SK-N-SH (cell line): ENCODE results near the gene YKT6.

Experiments used
- CTCF ChIP-seq: fragments of 200-600 bp; sonication (generic); IDR thresholded peaks from 2 replicates; pipeline ENCODE4 v1.6.1; 2017; ENCODE audit warnings: antibody characterized with exemption, mild to moderate bottlenecking, moderate library complexity
- EP300 ChIP-seq, 2 experiments: IDR thresholded peaks; 2 replicates each; pipeline versions ENCODE4 v1.4.0 to v1.6.1; 2012; ENCODE audit warnings: borderline replicate concordance in 1 of 2, low read depth in 1 of 2, low read length in 1 of 2
- EZH2phosphoT487 ChIP-seq: fragments of 200-600 bp; sonication (generic); IDR thresholded peaks from 2 replicates; pipeline ENCODE4 v1.6.1; 2017; ENCODE audit warnings: low read depth, mixed run types, mild to moderate bottlenecking, antibody characterized with exemption, moderate library complexity, borderline replicate concordance
- IRF3 ChIP-seq: fragments of 150-350 bp; IDR thresholded peaks from 2 replicates; pipeline ENCODE4 v1.6.1; 2016; ENCODE audit warnings: mild to moderate bottlenecking, low read depth, low read length
- MAX ChIP-seq: IDR thresholded peaks from 2 replicates; pipeline ENCODE4 v1.4.0; 2012; ENCODE audit warnings: low read depth
- MXI1 ChIP-seq: IDR thresholded peaks from 2 replicates; pipeline ENCODE4 v1.6.1; 2012; ENCODE audit warnings: mild to moderate bottlenecking, low read depth, low read length, improper control_type of control experiment
- POLR2AphosphoS5 ChIP-seq: IDR thresholded peaks from 2 replicates; pipeline ENCODE4 v1.6.1; 2012; ENCODE audit warnings: low read depth, low read length
- RFX5 ChIP-seq: IDR thresholded peaks from 2 replicates; pipeline ENCODE4 v1.6.1; 2012; ENCODE audit warnings: mild to moderate bottlenecking, improper control_type of control experiment, low read length
- SIN3A ChIP-seq: IDR thresholded peaks from 2 replicates; pipeline ENCODE4 v1.6.1; 2012; ENCODE audit warnings: low read depth, mild to moderate bottlenecking, low read length, moderate library complexity, borderline replicate concordance
- TCF12 ChIP-seq: IDR thresholded peaks from 2 replicates; pipeline ENCODE4 v1.4.0; 2012
- TEAD4 ChIP-seq: IDR thresholded peaks from 2 replicates; pipeline ENCODE4 v1.4.0; 2012; ENCODE audit warnings: mild to moderate bottlenecking, borderline replicate concordance; ENCODE audit not compliant: insufficient read depth
- USF1 ChIP-seq: IDR thresholded peaks from 2 replicates; pipeline ENCODE4 v1.4.0; 2012; ENCODE audit warnings: low read depth, borderline replicate concordance
- YY1 ChIP-seq: IDR thresholded peaks from 2 replicates; pipeline ENCODE4 v1.4.0; 2012; ENCODE audit warnings: low read depth, mild to moderate bottlenecking

GRCh38 chr7:44167920-44168319 lies 32.9 kb upstream of the YKT6 start:
- no peak for TF ChIP-seq IRF3
- TF ChIP-seq TEAD4, result no peak
- no peak for TF ChIP-seq MXI1
- no peak for TF ChIP-seq CTCF
- TF ChIP-seq EZH2phosphoT487, result no peak
- no peak for TF ChIP-seq SIN3A
- no peak for TF ChIP-seq USF1
- TF ChIP-seq POLR2AphosphoS5, result no peak
- TF ChIP-seq MAX, result no peak
- TF ChIP-seq EP300 (IDR thresholded peaks at IDR 0.05; ENCODE audit: borderline replicate concordance in 1 of 2, low read depth in 1 of 2, low read length in 1 of 2), result no peak
- TF ChIP-seq RFX5, result no peak
- TF ChIP-seq TCF12, result no peak
- no peak for TF ChIP-seq YY1
